Smooth muscle cell (in vitro differentiated cells): ENCODE results near the gene GNAO1. TPM values are rescaled to one million over a fixed set of nuclear protein-coding genes. Genes with fewer than 3 reads are reported as not detected.
"Not testable (repeated sequence)": the region's sequence is repeated elsewhere in the genome, so short reads cannot be mapped to it uniquely, and the experiment has no call there.

Experiments used
- DNase-seq: peaks from one replicate; lab custom pipeline; 2025; ENCODE audit not compliant: unreplicated experiment; lab: John Stamatoyannopoulos, UW
- H2AFZ ChIP-seq: fragments of 200-600 bp; sonication (generic); 2 replicates; pipeline ENCODE4 v1.6.0; 2016; ENCODE audit warnings: antibody characterized with exemption, low read depth, mild to moderate bottlenecking
- H3F3A ChIP-seq: fragments of 200-600 bp; sonication (generic); 2 replicates; pipeline ENCODE4 v1.6.0; 2017; ENCODE audit warnings: antibody characterized with exemption, low read depth
- H3K27ac ChIP-seq: fragments of 200-600 bp; sonication (generic); 2 replicates; pipeline ENCODE4 v1.5.1; 2016; ENCODE audit warnings: low read depth, mild to moderate bottlenecking
- H3K27me3 ChIP-seq: fragments of 200-600 bp; sonication (generic); 2 replicates; pipeline ENCODE4 v1.6.1; 2016; ENCODE audit warnings: low read depth, mild to moderate bottlenecking
- H3K36me3 ChIP-seq: fragments of 200-600 bp; sonication (generic); 2 replicates; pipeline ENCODE4 v1.5.1; 2016; ENCODE audit warnings: low read depth
- H3K4me1 ChIP-seq: fragments of 200-600 bp; sonication (generic); 2 replicates; pipeline ENCODE4 v1.5.1; 2016; ENCODE audit warnings: low read depth
- H3K4me2 ChIP-seq: fragments of 200-600 bp; sonication (generic); 2 replicates; pipeline ENCODE4 v1.6.0; 2016; ENCODE audit warnings: mild to moderate bottlenecking
- H3K4me3 ChIP-seq: fragments of 200-600 bp; sonication (generic); 2 replicates; pipeline ENCODE4 v1.5.1; 2016; ENCODE audit warnings: mild to moderate bottlenecking
- H3K79me2 ChIP-seq: fragments of 200-600 bp; sonication (generic); 2 replicates; pipeline ENCODE4 v1.6.0; 2016; ENCODE audit warnings: low read depth, mild to moderate bottlenecking
- H3K9ac ChIP-seq: fragments of 200-600 bp; sonication (generic); 2 replicates; pipeline ENCODE4 v1.6.0; 2016; ENCODE audit warnings: low read depth
- H3K9me3 ChIP-seq: fragments of 200-600 bp; sonication (generic); replicated peaks from 2 replicates; pipeline ENCODE4 v1.5.1; 2016; ENCODE audit warnings: low read depth
- H4K20me1 ChIP-seq: fragments of 200-600 bp; sonication (generic); 2 replicates; pipeline ENCODE4 v1.6.0; 2016; ENCODE audit warnings: low read depth
- WGBS: methylation state at CpG from one replicate; pipeline ENCODE4 v1.1.7; 2016; ENCODE audit warnings: low lambda C conversion rate; 5-methylcytosine and 5-hydroxymethylcytosine counted together
- polyA plus RNA-seq: library from polyadenylated mRNA; unstranded; fragments of >200 nt; fragmentation: Nextera tagmentation; extraction: Ambion mirVana; gene quantifications from 2 replicates; pipeline ENCODE4 v1.2.1, GENCODE V29; 2016
- total RNA-seq: library from RNA; depleted of rRNA; stranded (reverse); fragments of >200 nt; gene quantifications from 2 replicates; pipeline ENCODE4 v1.2.3, GENCODE V29; 2014
- TF ChIP-seq, protein P1 (sequence below): fragments of 200-600 bp; sonication (generic); IDR thresholded peaks from 2 replicates; pipeline ENCODE4 v1.5.1; 2017; ENCODE audit warnings: borderline replicate concordance, mild to moderate bottlenecking, antibody characterized with exemption; ENCODE audit not compliant: insufficient read depth, poor library complexity, severe bottlenecking

The GNAO1 gene
- total and polyA plus RNA-seq, 2 experiments from 2014 or later, result 1.7 to 3.7 TPM

DNA sequence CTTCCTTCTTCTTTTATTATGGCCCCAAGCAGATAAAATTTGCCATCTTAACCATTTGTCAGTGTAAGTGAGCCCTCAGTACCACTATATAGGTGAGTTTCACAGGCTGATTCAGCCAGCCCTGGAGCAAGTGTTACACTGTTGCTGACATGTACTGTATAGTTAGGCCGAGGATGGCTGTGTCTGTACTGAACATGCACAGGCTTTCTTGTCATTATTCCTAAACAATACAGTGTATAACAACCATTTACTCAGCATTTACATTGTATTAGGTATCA lies 180.3 kb downstream of the GNAO1 start:
- H3K9me3 ChIP-seq, result no peaks in the 10 kb centered on the region
- no peak for DNase-seq
- peaks cover 6% of the 10 kb centered on the region for H3K79me2 ChIP-seq
- H2AFZ ChIP-seq, result no peak overlapping the region
- H3K4me1 ChIP-seq, result no peaks in the 10 kb centered on the region
- H3K27me3 ChIP-seq, result no peaks in the 10 kb centered on the region
- peaks cover 16% of the 10 kb centered on the region for H4K20me1 ChIP-seq
- TF ChIP-seq, protein P1, sequence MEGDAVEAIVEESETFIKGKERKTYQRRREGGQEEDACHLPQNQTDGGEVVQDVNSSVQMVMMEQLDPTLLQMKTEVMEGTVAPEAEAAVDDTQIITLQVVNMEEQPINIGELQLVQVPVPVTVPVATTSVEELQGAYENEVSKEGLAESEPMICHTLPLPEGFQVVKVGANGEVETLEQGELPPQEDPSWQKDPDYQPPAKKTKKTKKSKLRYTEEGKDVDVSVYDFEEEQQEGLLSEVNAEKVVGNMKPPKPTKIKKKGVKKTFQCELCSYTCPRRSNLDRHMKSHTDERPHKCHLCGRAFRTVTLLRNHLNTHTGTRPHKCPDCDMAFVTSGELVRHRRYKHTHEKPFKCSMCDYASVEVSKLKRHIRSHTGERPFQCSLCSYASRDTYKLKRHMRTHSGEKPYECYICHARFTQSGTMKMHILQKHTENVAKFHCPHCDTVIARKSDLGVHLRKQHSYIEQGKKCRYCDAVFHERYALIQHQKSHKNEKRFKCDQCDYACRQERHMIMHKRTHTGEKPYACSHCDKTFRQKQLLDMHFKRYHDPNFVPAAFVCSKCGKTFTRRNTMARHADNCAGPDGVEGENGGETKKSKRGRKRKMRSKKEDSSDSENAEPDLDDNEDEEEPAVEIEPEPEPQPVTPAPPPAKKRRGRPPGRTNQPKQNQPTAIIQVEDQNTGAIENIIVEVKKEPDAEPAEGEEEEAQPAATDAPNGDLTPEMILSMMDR, result no peak
- H3K4me2 ChIP-seq, result no peak overlapping the region
- no peaks in the 10 kb centered on the region for H3F3A ChIP-seq
- 91% methylated on average over 1 of the region's 1 CpG for WGBS
- no peak overlapping the region for H3K27ac ChIP-seq
- H3K4me3 ChIP-seq, result no peak overlapping the region
- no peak overlapping the region for H3K9ac ChIP-seq
- no peaks in the 10 kb centered on the region for H3K36me3 ChIP-seq

DNA sequence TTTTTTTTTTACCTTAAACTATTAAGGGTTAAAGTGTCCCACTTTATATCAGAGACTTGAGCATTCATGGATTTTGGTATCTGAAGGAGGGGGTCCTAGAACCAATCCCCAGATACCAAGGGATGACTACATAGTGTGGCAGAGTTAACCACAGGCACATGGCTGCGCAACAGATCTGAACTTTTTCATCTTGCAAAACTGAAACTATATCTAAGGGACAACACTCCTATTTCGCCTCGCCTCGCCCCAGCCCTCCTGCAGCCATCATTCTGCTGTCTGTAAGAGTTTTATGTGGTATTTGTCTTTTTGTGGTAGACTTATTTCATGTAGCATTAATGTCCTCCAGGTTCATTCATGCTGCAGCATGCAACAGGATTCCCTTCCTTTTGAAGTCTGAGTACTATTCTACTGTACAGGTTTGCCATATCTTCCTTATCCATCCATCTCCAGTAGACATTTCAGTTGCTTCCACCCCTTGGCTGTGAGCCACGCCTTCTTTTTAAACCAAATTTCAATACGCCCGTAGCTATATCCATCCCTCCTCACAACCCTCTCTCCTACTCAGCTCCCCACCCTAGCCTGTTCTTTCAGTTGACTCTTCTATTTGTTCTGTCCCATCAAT lies 180.8 kb downstream of the GNAO1 start:
- peaks cover 16% of the 10 kb centered on the region for H4K20me1 ChIP-seq
- H3K79me2 ChIP-seq, result peaks cover 11% of the 10 kb centered on the region
- no peaks in the 10 kb centered on the region for H3F3A ChIP-seq
- H3K27ac ChIP-seq, result no peak overlapping the region
- H3K4me3 ChIP-seq, result no peak overlapping the region
- no peaks in the 10 kb centered on the region for H3K27me3 ChIP-seq
- H3K9ac ChIP-seq, result no peak overlapping the region
- DNase-seq, result no peak
- no peak overlapping the region for H3K4me2 ChIP-seq
- WGBS, result 93% methylated on average over 7 of the region's 7 CpGs
- H3K9me3 ChIP-seq, result no peaks in the 10 kb centered on the region
- no peaks in the 10 kb centered on the region for H3K36me3 ChIP-seq
- TF ChIP-seq, protein P1, result no peak
- H3K4me1 ChIP-seq, result no peaks in the 10 kb centered on the region
- H2AFZ ChIP-seq, result no peak overlapping the region

DNA sequence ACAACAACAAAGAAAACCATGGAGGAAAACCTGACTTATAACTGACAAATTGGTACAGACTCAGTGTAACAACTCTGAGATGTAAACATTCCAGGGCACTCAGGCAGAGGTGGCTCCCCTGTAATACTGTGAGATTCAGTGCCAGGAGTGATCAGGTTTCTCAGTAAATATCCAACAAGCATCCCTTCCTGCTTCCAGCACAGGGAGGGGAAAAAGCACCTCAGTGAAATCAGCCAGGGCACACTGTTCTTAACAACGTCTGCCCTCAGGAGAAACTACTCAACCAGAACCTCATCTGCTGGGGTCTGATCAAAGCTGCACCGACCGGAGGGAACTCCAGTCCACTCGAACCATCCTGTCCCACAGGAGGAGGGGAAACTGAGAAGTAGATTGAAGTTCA lies 181.7 kb downstream of the GNAO1 start:
- no peaks in the 10 kb centered on the region for H3K36me3 ChIP-seq
- TF ChIP-seq, protein P1, result no peak
- H3K4me1 ChIP-seq, result no peaks in the 10 kb centered on the region
- no peak overlapping the region for H3K4me2 ChIP-seq
- peaks cover 16% of the 10 kb centered on the region for H4K20me1 ChIP-seq
- no peak overlapping the region for H2AFZ ChIP-seq
- no peak overlapping the region for H3K4me3 ChIP-seq
- no peak overlapping the region for H3K9ac ChIP-seq
- WGBS, result 86% methylated on average over 4 of the region's 4 CpGs
- no peaks in the 10 kb centered on the region for H3K9me3 ChIP-seq
- no peaks in the 10 kb centered on the region for H3F3A ChIP-seq
- peaks cover 13% of the 10 kb centered on the region for H3K79me2 ChIP-seq
- H3K27me3 ChIP-seq, result no peaks in the 10 kb centered on the region
- no peak overlapping the region for H3K27ac ChIP-seq
- no peak for DNase-seq

DNA sequence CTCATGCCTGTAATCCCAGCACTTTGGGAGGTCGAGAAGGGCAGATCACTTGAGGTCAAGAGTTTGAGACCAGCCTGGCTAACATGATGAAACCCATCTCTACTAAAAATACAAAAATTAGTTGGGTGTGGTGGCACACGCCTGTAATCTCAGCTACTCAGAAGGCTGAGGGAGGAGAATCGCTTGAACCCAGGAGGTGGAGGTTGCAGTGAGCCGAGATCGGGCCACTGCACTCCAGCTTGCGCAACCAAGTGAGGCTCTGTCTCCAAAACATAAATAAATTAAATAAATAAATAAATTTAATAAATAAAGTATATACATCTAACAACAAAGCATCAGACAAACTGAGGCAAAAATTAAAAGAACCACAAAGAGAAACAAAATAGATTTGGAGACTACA lies 184.5 kb downstream of the GNAO1 start:
- not testable (repeated sequence) for H3K4me2 ChIP-seq, H3K9me3 ChIP-seq, H3K4me1 ChIP-seq, H3K27me3 ChIP-seq, H3K27ac ChIP-seq, H3F3A ChIP-seq, DNase-seq, H3K9ac ChIP-seq, H3K4me3 ChIP-seq, H2AFZ ChIP-seq
- 95% methylated on average over 6 of the region's 6 CpGs for WGBS
- peaks cover 16% of the 10 kb centered on the region for H4K20me1 ChIP-seq
- peaks cover 14% of the 10 kb centered on the region for H3K36me3 ChIP-seq
- peaks cover 13% of the 10 kb centered on the region for H3K79me2 ChIP-seq

DNA sequence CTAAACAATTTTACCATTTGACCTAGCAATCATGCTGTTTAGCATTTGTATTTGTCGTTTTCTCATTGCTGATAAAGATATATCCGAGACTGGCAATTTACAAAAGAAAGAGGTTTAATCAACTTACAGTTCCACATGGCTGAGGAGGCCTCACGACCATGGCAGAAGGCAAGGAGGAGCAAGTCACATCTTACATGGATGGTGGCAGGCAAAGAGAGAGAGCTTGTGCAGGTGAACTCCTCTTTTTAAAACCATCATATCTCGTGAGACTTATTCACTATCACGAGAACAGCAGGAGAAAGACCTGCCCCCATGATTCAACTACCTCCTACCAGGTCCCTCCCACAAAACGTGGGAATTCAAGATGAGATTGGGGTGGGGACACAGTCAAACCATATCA lies 187.8 kb downstream of the GNAO1 start:
- H2AFZ ChIP-seq, H3K4me3 ChIP-seq, H3F3A ChIP-seq, H3K4me2 ChIP-seq, DNase-seq, H3K9ac ChIP-seq, H4K20me1 ChIP-seq, H3K4me1 ChIP-seq, H3K27ac ChIP-seq, H3K27me3 ChIP-seq: not testable (repeated sequence)
- H3K79me2 ChIP-seq, result peaks cover 13% of the 10 kb centered on the region
- peaks cover 29% of the 10 kb centered on the region for H3K36me3 ChIP-seq
- peaks cover 19% of the 10 kb centered on the region for H3K9me3 ChIP-seq
- 88% methylated on average over 6 of the region's 6 CpGs for WGBS

DNA sequence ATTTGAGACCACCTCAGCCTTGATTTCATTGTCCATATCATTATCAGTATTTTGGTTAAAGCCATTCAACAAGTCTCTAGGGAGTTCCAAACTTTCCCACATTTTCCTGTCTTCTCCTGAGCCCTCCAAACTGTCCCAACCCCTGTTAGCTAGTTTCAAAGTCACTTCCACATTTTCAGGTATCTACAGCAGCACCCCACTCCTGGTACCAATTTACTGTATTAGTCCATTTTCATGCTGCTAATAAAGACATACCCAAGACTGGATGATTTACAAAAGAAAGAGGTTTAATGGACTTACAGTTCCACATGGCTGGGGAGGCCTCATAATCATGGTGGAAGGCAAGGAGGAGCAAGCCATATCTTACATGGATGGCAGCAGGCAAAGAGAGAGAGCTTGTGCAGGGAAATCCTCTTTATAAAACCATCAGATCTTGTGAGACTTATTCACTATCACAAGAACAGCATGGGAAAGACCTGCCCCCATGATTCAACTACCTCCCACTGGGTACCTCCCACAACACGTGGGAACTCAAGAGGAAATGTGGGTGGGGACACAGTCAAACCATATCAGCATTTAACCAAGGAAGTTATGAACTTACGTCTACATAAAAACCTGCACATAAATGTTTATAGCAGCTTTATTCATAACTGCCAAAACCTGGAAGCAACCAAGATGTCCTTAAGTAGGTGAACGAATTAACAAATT lies 189.6 kb downstream of the GNAO1 start:
- peaks cover 13% of the 10 kb centered on the region for H3K79me2 ChIP-seq

More for the DNA sequence above, 189.6 kb downstream of the GNAO1 start:
- H3F3A ChIP-seq, H3K9ac ChIP-seq, H3K4me2 ChIP-seq, H3K4me3 ChIP-seq, DNase-seq, H2AFZ ChIP-seq, H4K20me1 ChIP-seq, H3K27ac ChIP-seq, H3K4me1 ChIP-seq, H3K27me3 ChIP-seq: not testable (repeated sequence)
- peaks cover 19% of the 10 kb centered on the region for H3K9me3 ChIP-seq
- peaks cover 32% of the 10 kb centered on the region for H3K36me3 ChIP-seq
- WGBS, result 94% methylated on average over 3 of the region's 3 CpGs
